WTC11 (cell line): ENCODE measurements around the gene KIRREL3. TPM values are rescaled to one million over a fixed set of nuclear protein-coding genes. Genes with fewer than 3 reads are reported as not detected.

Source experiments
- ATAC-seq: fragments of 200-7000 bp; cut with Tn5 transposase; 2 replicates; pipeline ENCODE4 v1.10.0; 2021; ENCODE audit warnings: mild to moderate bottlenecking, moderate library complexity
- CTCF ChIA-PET: fragments of 300-600 bp; sonication (Branson Sonifier 250); formaldehyde crosslinking; loops from one replicate; lab custom pipeline; 2021; ENCODE audit warnings: antibody characterized with exemption; lab: Charles Lee
- POLR2A ChIA-PET: fragments of 350-600 bp; sonication (Branson Sonifier 250); formaldehyde crosslinking; loops from one replicate; lab custom pipeline; 2021; ENCODE audit warnings: antibody characterized with exemption; lab: Charles Lee
- DNase-seq: peaks from one replicate; pipeline ENCODE4 v3.0.0; 2021; ENCODE audit warnings: low spot score
- H3K27ac Mint-ChIP-seq: 2 replicates; pipeline ENCODE4 v1.8.0; 2021; ENCODE audit warnings: mixed read lengths
- H3K27me3 Mint-ChIP-seq: 2 replicates; pipeline ENCODE4 v1.8.0; 2021; ENCODE audit warnings: low read depth, mild to moderate bottlenecking, moderate library complexity, mixed read lengths
- H3K36me3 Mint-ChIP-seq: 2 replicates; pipeline ENCODE4 v1.8.0; 2021; ENCODE audit warnings: mixed read lengths
- H3K4me1 Mint-ChIP-seq: 2 replicates; pipeline ENCODE4 v1.8.0; 2022; ENCODE audit warnings: mixed read lengths
- H3K4me3 Mint-ChIP-seq: 2 replicates; pipeline ENCODE4 v1.8.0; 2021; ENCODE audit warnings: mild to moderate bottlenecking, moderate library complexity, mixed read lengths
- H3K9me3 Mint-ChIP-seq: 2 replicates; pipeline ENCODE4 v1.8.0; 2021; ENCODE audit warnings: mixed read lengths
- CDX4 ChIP-seq: fragments of 250-450 bp; sonication (Bioruptor Pico); IDR thresholded peaks from 2 replicates; pipeline ENCODE4 v1.9.0; 2021; ENCODE audit warnings: moderate library complexity, mild to moderate bottlenecking, inconsistent platforms, borderline replicate concordance
- CREM ChIP-seq: sonication (generic); formaldehyde crosslinking; IDR thresholded peaks from 2 replicates; pipeline ENCODE4 v1.8.1; 2022; ENCODE audit warnings: mild to moderate bottlenecking, missing genetic modification reagents, moderate library complexity
- E2F5 ChIP-seq: sonication (generic); formaldehyde crosslinking; IDR thresholded peaks from 2 replicates; pipeline ENCODE4 v1.8.1; 2022; ENCODE audit warnings: mild to moderate bottlenecking, moderate library complexity, missing genetic modification reagents
- ELF4 ChIP-seq: sonication (generic); formaldehyde crosslinking; IDR thresholded peaks from 2 replicates; pipeline ENCODE4 v1.8.1; 2022; ENCODE audit warnings: low read depth, mild to moderate bottlenecking, moderate library complexity, missing genetic modification reagents
- FOXJ3 ChIP-seq: sonication (generic); formaldehyde crosslinking; IDR thresholded peaks from 2 replicates; pipeline ENCODE4 v1.9.0; 2021; ENCODE audit warnings: missing genetic modification reagents, mild to moderate bottlenecking, borderline replicate concordance
- FOXP1 ChIP-seq: sonication (generic); formaldehyde crosslinking; IDR thresholded peaks from 2 replicates; pipeline ENCODE4 v1.8.0; 2022; ENCODE audit warnings: missing genetic modification reagents, mild to moderate bottlenecking, moderate library complexity, borderline replicate concordance
- GRHL2 ChIP-seq: fragments of 250-450 bp; sonication (Bioruptor Pico); IDR thresholded peaks from 2 replicates; pipeline ENCODE4 v1.8.0; 2022; ENCODE audit warnings: mild to moderate bottlenecking, moderate library complexity; ENCODE audit not compliant: insufficient replicate concordance, severe bottlenecking
- HMGXB4 ChIP-seq: sonication (generic); formaldehyde crosslinking; IDR thresholded peaks from 2 replicates; pipeline ENCODE4 v1.8.1; 2023; ENCODE audit warnings: mild to moderate bottlenecking, moderate library complexity, missing genetic modification reagents
- IRF2 ChIP-seq: sonication (generic); formaldehyde crosslinking; IDR thresholded peaks from 2 replicates; pipeline ENCODE4 v1.8.0; 2022; ENCODE audit warnings: low read depth, missing genetic modification reagents, borderline replicate concordance
- NR2C2 ChIP-seq: sonication (generic); formaldehyde crosslinking; IDR thresholded peaks from 2 replicates; pipeline ENCODE4 v1.8.0; 2022; ENCODE audit warnings: mild to moderate bottlenecking, missing genetic modification reagents
- SMAD3 ChIP-seq: sonication (generic); formaldehyde crosslinking; IDR thresholded peaks from 2 replicates; pipeline ENCODE4 v1.8.0; 2022; ENCODE audit warnings: missing genetic modification reagents, mild to moderate bottlenecking, borderline replicate concordance
- SOX15 ChIP-seq: fragments of 250-450 bp; sonication (Bioruptor Pico); IDR thresholded peaks from 2 replicates; pipeline ENCODE4 v1.9.0; 2021; ENCODE audit warnings: mild to moderate bottlenecking
- SP1 ChIP-seq: sonication (generic); formaldehyde crosslinking; conservative IDR thresholded peaks from 2 replicates; pipeline ENCODE4 v1.8.1; 2022; ENCODE audit warnings: missing genetic modification reagents
- TP53 ChIP-seq: sonication (generic); formaldehyde crosslinking; IDR thresholded peaks from 2 replicates; pipeline ENCODE4 v1.8.1; 2023; ENCODE audit warnings: mild to moderate bottlenecking, missing genetic modification reagents
- USF2 ChIP-seq: sonication (generic); formaldehyde crosslinking; IDR thresholded peaks from 2 replicates; pipeline ENCODE4 v1.8.1; 2023; ENCODE audit warnings: mild to moderate bottlenecking, missing genetic modification reagents, moderate library complexity
- ZNF416 ChIP-seq: fragments of 250-450 bp; sonication (Bioruptor Pico); IDR thresholded peaks from 2 replicates; pipeline ENCODE4 v1.9.0; 2021; ENCODE audit warnings: mild to moderate bottlenecking, inconsistent platforms
- ZNF425 ChIP-seq: fragments of 250-450 bp; sonication (Bioruptor Pico); conservative IDR thresholded peaks from 2 replicates; pipeline ENCODE4 v1.9.0; 2021; ENCODE audit warnings: mild to moderate bottlenecking
- ZNF512 ChIP-seq: sonication (generic); formaldehyde crosslinking; IDR thresholded peaks from 2 replicates; pipeline ENCODE4 v1.8.1; 2022; ENCODE audit warnings: missing genetic modification reagents, borderline replicate concordance
- ZNF671 ChIP-seq: fragments of 250-450 bp; sonication (Bioruptor Pico); IDR thresholded peaks from 2 replicates; pipeline ENCODE4 v1.8.0; 2021; ENCODE audit warnings: mild to moderate bottlenecking
- total RNA-seq: library from RNA; stranded (reverse); gene quantifications from 3 replicates; pipeline ENCODE4 v1.2.3, GENCODE V29; 2021

The KIRREL3 gene
- total RNA-seq, 1 experiment from 2014 or later, result 0.59 TPM

GRCh38 chr11:126514061-126514693 is 486.4 kb downstream of the KIRREL3 start (continued):
- TF ChIP-seq ZNF512 (CRISPR knock-in tag) (no peak), SP1 (CRISPR knock-in tag) (no peak), USF2 (CRISPR knock-in tag) (no peak), NR2C2 (CRISPR knock-in tag) (no peak)

GRCh38 chr11:126512741-126513715 is 487.5 kb downstream of the KIRREL3 start:
- no peak for DNase-seq
- CTCF ChIA-PET, result interaction anchor here (0.8 to 2.7 kb wide), 2 partner anchors 11 to 32 kb away, joined by 3 to 10 read pairs; no protein-coding TSS in a partner anchor

More at GRCh38 chr11:126512741-126513715, 487.5 kb downstream of the KIRREL3 start:
- no peaks in the 10 kb centered on the region for H3K9me3 Mint-ChIP-seq
- H3K27ac Mint-ChIP-seq, result no peak overlapping the region
- H3K36me3 Mint-ChIP-seq, result no peaks in the 10 kb centered on the region
- POLR2A ChIA-PET, result no interaction called here
- no peaks in the 10 kb centered on the region for H3K4me1 Mint-ChIP-seq
- TF ChIP-seq SMAD3 (CRISPR knock-in tag), result no peak
- TF ChIP-seq GRHL2 (CRISPR knock-in tag), result no peak
- no peak for TF ChIP-seq SOX15 (CRISPR knock-in tag)
- TF ChIP-seq ZNF425 (CRISPR knock-in tag), result no peak
- TF ChIP-seq CREM (CRISPR knock-in tag), result no peak
- TF ChIP-seq E2F5, result no peak
- no peak for TF ChIP-seq ZNF671 (CRISPR knock-in tag)
- TF ChIP-seq TP53 (CRISPR knock-in tag), result no peak
- TF ChIP-seq ELF4 (CRISPR knock-in tag), result no peak
- TF ChIP-seq ZNF416 (CRISPR knock-in tag), result no peak
- TF ChIP-seq IRF2 (CRISPR knock-in tag), result no peak
- TF ChIP-seq FOXJ3, result no peak
- no peak for TF ChIP-seq FOXP1
- TF ChIP-seq HMGXB4 (CRISPR knock-in tag), result no peak
- no peak for TF ChIP-seq CDX4 (CRISPR knock-in tag)
- TF ChIP-seq USF2 (CRISPR knock-in tag), result no peak
- no peak overlapping the region for H3K4me3 Mint-ChIP-seq
- H3K27me3 Mint-ChIP-seq, result no peaks in the 10 kb centered on the region; the same call in 1 of the 2 replicates
- no peak for ATAC-seq
